Fibroblast of the aortic adventitia (primary cell): ENCODE measurements around the gene TGFB1I1. TPM values are rescaled to one million over a fixed set of nuclear protein-coding genes. Genes with fewer than 3 reads are reported as not detected.
A peak's percentile ranks its signal among the peaks of the same experiment; 100 is the strongest.

ENCODE experiments used
- DNase-seq: peaks from one replicate; pipeline ENCODE4 v3.0.0-alpha.2; 2010; ENCODE audit warnings: low read depth
- H3K4me3 ChIP-seq: 2 replicates; pipeline ENCODE4 v1.5.1; 2011; ENCODE audit warnings: low read depth, mild to moderate bottlenecking, control low read depth, low read length, moderate library complexity
- total RNA-seq: library from RNA; depleted of rRNA; stranded (reverse); fragments of >200 nt; gene quantifications from 2 replicates; pipeline ENCODE4 v1.2.3, GENCODE V29; 2012; ENCODE audit warnings: low replicate concordance
- TF ChIP-seq, protein P1 (sequence below): IDR thresholded peaks from 2 replicates; pipeline ENCODE4 v1.5.1; 2011; ENCODE audit warnings: mild to moderate bottlenecking, low read length, control low read depth, inconsistent platforms; ENCODE audit not compliant: insufficient read depth

Gene TGFB1I1
- total RNA-seq, 1 donor: 56.7 TPM

DNA sequence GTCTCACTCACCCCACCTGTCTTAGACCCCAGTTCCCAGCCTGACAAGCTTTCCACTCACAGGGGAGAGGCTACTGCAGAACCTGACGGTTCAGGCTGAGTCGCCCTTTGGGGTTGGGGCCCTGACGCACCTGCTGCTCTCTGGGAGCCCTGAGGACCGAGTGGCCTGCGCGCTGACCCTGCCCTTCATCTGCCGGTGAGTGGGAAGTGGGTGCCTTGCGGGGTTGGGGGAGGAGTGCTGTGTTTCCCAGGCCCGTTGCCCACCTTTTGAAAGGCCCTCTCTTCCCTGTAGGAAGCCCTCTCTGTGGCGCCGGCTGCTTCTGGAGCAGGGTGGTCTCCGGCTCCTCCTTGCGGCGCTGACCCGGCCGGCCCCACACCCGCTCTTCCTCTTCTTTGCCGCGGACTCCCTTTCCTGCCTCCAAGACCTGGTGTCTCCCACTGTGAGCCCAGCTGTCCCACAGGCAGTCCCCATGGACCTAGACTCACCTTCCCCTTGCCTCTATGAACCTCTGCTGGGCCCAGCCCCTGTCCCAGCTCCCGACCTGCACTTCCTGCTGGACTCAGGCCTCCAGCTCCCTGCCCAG, 6.1 kb upstream of the TGFB1I1 start:
- H3K4me3 ChIP-seq: no peak overlapping the region
- TF ChIP-seq, protein P1, sequence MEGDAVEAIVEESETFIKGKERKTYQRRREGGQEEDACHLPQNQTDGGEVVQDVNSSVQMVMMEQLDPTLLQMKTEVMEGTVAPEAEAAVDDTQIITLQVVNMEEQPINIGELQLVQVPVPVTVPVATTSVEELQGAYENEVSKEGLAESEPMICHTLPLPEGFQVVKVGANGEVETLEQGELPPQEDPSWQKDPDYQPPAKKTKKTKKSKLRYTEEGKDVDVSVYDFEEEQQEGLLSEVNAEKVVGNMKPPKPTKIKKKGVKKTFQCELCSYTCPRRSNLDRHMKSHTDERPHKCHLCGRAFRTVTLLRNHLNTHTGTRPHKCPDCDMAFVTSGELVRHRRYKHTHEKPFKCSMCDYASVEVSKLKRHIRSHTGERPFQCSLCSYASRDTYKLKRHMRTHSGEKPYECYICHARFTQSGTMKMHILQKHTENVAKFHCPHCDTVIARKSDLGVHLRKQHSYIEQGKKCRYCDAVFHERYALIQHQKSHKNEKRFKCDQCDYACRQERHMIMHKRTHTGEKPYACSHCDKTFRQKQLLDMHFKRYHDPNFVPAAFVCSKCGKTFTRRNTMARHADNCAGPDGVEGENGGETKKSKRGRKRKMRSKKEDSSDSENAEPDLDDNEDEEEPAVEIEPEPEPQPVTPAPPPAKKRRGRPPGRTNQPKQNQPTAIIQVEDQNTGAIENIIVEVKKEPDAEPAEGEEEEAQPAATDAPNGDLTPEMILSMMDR: no peak
- DNase-seq: no peak

- TF ChIP-seq, protein P1: no peak
- H3K4me3 ChIP-seq: no peak overlapping the region
- DNase-seq: no peak
Measured at GRCh38 chr16:31466381-31466841, 5.5 kb upstream of the TGFB1I1 start.

DNA sequence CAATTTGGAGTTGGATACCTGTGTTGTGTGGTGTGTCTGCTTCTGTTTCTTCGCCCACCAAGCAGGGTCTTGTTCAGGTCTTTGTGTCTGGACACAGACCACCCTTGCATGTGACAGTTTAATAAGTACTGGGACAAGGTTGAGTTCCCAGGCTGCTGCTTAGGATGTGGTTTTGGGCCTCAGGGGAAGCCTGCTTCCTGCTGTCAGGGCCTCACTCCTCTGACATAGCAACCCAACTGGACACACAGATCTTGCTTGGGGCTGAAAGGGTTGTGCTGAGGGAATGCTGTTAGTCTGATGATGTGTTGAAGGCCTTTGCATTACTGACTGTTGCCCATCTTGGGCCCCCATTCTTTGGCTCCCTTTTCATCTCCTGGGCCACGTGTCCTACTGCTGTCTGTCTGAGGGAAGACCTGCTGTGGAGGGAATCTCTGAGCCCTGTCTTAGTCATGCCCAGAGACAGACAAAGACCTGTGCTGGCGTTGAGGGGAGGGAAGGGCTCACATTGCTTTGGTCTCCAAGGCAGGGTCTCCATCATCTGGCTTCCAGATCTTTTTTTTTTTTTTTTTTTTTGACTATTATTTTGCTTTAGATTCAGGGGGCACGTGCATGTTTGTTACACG, 4.7 kb upstream of the TGFB1I1 start:
- no peak overlapping the region for H3K4me3 ChIP-seq
- TF ChIP-seq, protein P1: no peak
- DNase-seq: no peak

DNA sequence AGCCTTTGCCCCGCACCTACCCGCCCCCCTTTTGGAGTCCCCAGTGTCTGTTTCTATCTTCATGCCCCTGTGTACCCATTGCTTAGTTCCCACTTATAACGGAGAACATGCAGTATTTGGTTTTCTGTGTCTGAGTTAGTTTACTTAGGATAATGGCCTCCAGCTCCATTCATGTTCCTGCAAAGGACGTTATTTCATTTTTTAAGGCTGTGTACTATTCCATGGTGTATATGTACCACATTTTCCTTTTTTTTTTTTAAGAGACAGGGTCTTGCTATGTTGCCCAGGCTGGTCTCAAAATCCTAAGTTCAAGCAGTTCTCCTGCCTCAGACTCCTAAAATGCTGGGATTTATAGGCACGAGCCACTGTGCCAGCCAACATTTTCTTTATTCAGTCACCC, 4.1 kb upstream of the TGFB1I1 start:
- DNase-seq: no peak
- TF ChIP-seq, protein P1: no peak

GRCh38 chr16:31470615-31471014, 1.3 kb upstream of the TGFB1I1 start:
- DNase-seq: no peak
- no peak overlapping the region for H3K4me3 ChIP-seq
- TF ChIP-seq, protein P1: no peak

More for the DNA sequence above, 4.1 kb upstream of the TGFB1I1 start:
- H3K4me3 ChIP-seq: no peak overlapping the region

- DNase-seq: no peak
- TF ChIP-seq, protein P1: no peak
- peak overlapping the region; percentile 82 for H3K4me3 ChIP-seq
Measured at GRCh38 chr16:31471241-31471874, 594 bp upstream of the TGFB1I1 start.
